GM12875 (cell line): Measurements from ENCODE around the gene VAV2.

ENCODE experiments used
- H3K4me3 ChIP-seq: one replicate; pipeline ENCODE4 v1.5.1; 2011; ENCODE audit warnings: low read depth, low read length, control low read depth
- CTCF ChIP-seq: IDR thresholded peaks from 2 replicates; pipeline ENCODE4 v1.5.1; 2011; ENCODE audit warnings: low read depth, mild to moderate bottlenecking, control low read depth, inconsistent platforms, low read length, moderate library complexity, borderline replicate concordance; ENCODE audit not compliant: insufficient read depth

VAV2 gene

GRCh38 chr9:133932181-133932580 lies 59.9 kb downstream of the VAV2 start:
- TF ChIP-seq CTCF = no peak
- no peak overlapping the region for H3K4me3 ChIP-seq

- TF ChIP-seq CTCF = no peak
- H3K4me3 ChIP-seq = no peak overlapping the region
Measured at GRCh38 chr9:133930682-133931485, 61.2 kb downstream of the VAV2 start.

- TF ChIP-seq CTCF = no peak
- no peak overlapping the region for H3K4me3 ChIP-seq
Measured at GRCh38 chr9:133930046-133930681, 62.0 kb downstream of the VAV2 start.

- no peak for TF ChIP-seq CTCF
- H3K4me3 ChIP-seq = no peak overlapping the region
Measured at GRCh38 chr9:133929599-133929998, 62.5 kb downstream of the VAV2 start.

- no peak overlapping the region for H3K4me3 ChIP-seq
- TF ChIP-seq CTCF = no peak
Measured at GRCh38 chr9:133928248-133928764, 63.8 kb downstream of the VAV2 start.

- TF ChIP-seq CTCF = no peak
Measured at GRCh38 chr9:133927041-133927440, 65.1 kb downstream of the VAV2 start.

More at GRCh38 chr9:133927041-133927440, 65.1 kb downstream of the VAV2 start:
- no peak overlapping the region for H3K4me3 ChIP-seq
